RWPE2 (cell line): ENCODE data around the gene UTP11.

Source experiments
- ATAC-seq: fragments of 200-7000 bp; cut with Tn5 transposase; 3 replicates; pipeline ENCODE4 v1.9.1; 2021; ENCODE audit warnings: low read depth
- DNase-seq: peaks from one replicate; pipeline ENCODE4 v3.0.0-alpha.2; 2020; ENCODE audit warnings: low spot score
- H3K27ac ChIP-seq: fragments of 450-650 bp; 2 replicates; pipeline ENCODE4 v1.5.1; 2017; ENCODE audit warnings: mild to moderate bottlenecking; ENCODE audit not compliant: poor library complexity, severe bottlenecking
- H3K27me3 ChIP-seq: fragments of 250-450 bp; sonication (Bioruptor Pico); 2 replicates; pipeline ENCODE4 v1.5.1; 2021; ENCODE audit warnings: mild to moderate bottlenecking, moderate library complexity; ENCODE audit not compliant: insufficient read depth, poor library complexity, severe bottlenecking
- H3K36me3 ChIP-seq: fragments of 250-450 bp; sonication (Bioruptor Pico); 2 replicates; pipeline ENCODE4 v1.5.1; 2020; ENCODE audit warnings: low read depth, mild to moderate bottlenecking, moderate library complexity
- H3K4me1 ChIP-seq: fragments of 250-450 bp; sonication (Bioruptor Pico); 2 replicates; pipeline ENCODE4 v1.5.1; 2021; ENCODE audit warnings: mild to moderate bottlenecking, moderate library complexity; ENCODE audit not compliant: insufficient read depth, poor library complexity, severe bottlenecking
- H3K4me3 ChIP-seq: fragments of 250-450 bp; sonication (Bioruptor Pico); 2 replicates; pipeline ENCODE4 v1.5.1; 2021; ENCODE audit warnings: mild to moderate bottlenecking, moderate library complexity; ENCODE audit not compliant: severe bottlenecking
- H3K9me3 ChIP-seq: fragments of 250-450 bp; sonication (Bioruptor Pico); 2 replicates; pipeline ENCODE4 v1.5.1; 2021; ENCODE audit warnings: mild to moderate bottlenecking, moderate library complexity; ENCODE audit not compliant: severe bottlenecking
- TF ChIP-seq, protein P1 (sequence below): fragments of 450-650 bp; IDR thresholded peaks from one replicate; pipeline ENCODE4 v1.5.1; 2017; ENCODE audit warnings: mild to moderate bottlenecking, moderate library complexity; ENCODE audit not compliant: poor library complexity, severe bottlenecking

UTP11 gene

GRCh38 chr1:38009088-38009840, 3.3 kb upstream of the UTP11 start:
- DNase-seq (no peak), ATAC-seq (peak; percentile 17; the same call in 1 of the 3 replicates)
- no peak overlapping the region for H3K4me3 ChIP-seq

GRCh38 chr1:38009841-38010180, 2.7 kb upstream of the UTP11 start:
- ATAC-seq, result no peak
- H3K27ac ChIP-seq, result peak overlapping the region; percentile 26

More at GRCh38 chr1:38009088-38009840, 3.3 kb upstream of the UTP11 start:
- Histone ChIP-seq H3K9me3 (no peaks in the 10 kb centered on the region), H3K36me3 (peaks cover 5% of the 10 kb centered on the region; the same call in 1 of the 2 replicates), H3K27me3 (no peaks in the 10 kb centered on the region), H3K27ac (peak overlapping the region; percentile 26), H3K4me1 (peaks cover 11% of the 10 kb centered on the region)
- TF ChIP-seq, protein P1, sequence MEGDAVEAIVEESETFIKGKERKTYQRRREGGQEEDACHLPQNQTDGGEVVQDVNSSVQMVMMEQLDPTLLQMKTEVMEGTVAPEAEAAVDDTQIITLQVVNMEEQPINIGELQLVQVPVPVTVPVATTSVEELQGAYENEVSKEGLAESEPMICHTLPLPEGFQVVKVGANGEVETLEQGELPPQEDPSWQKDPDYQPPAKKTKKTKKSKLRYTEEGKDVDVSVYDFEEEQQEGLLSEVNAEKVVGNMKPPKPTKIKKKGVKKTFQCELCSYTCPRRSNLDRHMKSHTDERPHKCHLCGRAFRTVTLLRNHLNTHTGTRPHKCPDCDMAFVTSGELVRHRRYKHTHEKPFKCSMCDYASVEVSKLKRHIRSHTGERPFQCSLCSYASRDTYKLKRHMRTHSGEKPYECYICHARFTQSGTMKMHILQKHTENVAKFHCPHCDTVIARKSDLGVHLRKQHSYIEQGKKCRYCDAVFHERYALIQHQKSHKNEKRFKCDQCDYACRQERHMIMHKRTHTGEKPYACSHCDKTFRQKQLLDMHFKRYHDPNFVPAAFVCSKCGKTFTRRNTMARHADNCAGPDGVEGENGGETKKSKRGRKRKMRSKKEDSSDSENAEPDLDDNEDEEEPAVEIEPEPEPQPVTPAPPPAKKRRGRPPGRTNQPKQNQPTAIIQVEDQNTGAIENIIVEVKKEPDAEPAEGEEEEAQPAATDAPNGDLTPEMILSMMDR, result no peak

DNA sequence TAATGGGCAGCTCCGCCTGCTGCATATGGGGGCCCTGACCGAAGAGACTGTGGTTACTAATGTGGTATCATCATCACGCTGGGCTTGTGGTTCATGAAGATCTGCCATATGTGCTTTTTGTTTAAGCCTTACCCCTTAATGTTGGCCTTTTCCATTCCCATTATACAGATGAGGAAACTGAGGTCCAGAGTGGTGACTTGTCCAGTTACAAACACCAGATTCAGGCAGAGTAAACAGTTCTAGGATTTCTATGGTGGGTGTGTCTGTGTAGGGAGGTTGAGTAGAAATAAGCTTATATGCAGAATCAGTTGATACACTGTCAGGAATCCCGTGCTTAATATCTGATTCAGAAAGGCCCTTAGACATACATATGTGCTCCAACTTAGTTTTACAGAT, 691 bp downstream of the UTP11 start:
- Histone ChIP-seq H3K4me3 (peak overlapping the region; percentile 75), H3K4me1 (peaks cover 11% of the 10 kb centered on the region), H3K27ac (peak overlapping the region; percentile 57), H3K36me3 (peaks cover 44% of the 10 kb centered on the region), H3K9me3 (no peaks in the 10 kb centered on the region), H3K27me3 (no peaks in the 10 kb centered on the region)
- TF ChIP-seq, protein P1, result no peak
- ATAC-seq, result no peak
- DNase-seq, result no peak

More at GRCh38 chr1:38009841-38010180, 2.7 kb upstream of the UTP11 start:
- Histone ChIP-seq H3K9me3 (no peaks in the 10 kb centered on the region), H3K36me3 (peaks cover 11% of the 10 kb centered on the region; the same call in 1 of the 2 replicates), H3K27me3 (no peaks in the 10 kb centered on the region), H3K4me1 (peaks cover 11% of the 10 kb centered on the region), H3K4me3 (no peak overlapping the region)
- TF ChIP-seq, protein P1, result no peak
- DNase-seq, result no peak

- Histone ChIP-seq H3K27ac (no peak overlapping the region), H3K4me3 (no peak overlapping the region), H3K36me3 (peaks cover 53% of the 10 kb centered on the region), H3K9me3 (no peaks in the 10 kb centered on the region), H3K27me3 (no peaks in the 10 kb centered on the region), H3K4me1 (peaks cover 10% of the 10 kb centered on the region)
- ATAC-seq (no peak), DNase-seq (no peak)
- TF ChIP-seq, protein P1, result no peak
These were observed 1.6 kb downstream of the UTP11 start for GRCh38 chr1:38014171-38014570.
